ENCODE results near the gene GSK3B. TPM values are rescaled to one million over a fixed set of nuclear protein-coding genes. Genes with fewer than 3 reads are reported as not detected.

GSK3B gene
- polyA plus RNA-seq, 4 donors = 13.5 to 32.2 (median 21.2) TPM

- Histone ChIP-seq H3K4me1 (ENCODE audit: control insufficient read depth in 3 of 3, insufficient read depth in 2 of 3, low read depth in 1 of 3, low read length in 2 of 3) (no peaks in the 10 kb centered on the region), H3K9me3 (ENCODE audit: control insufficient read depth in 2 of 2, insufficient read depth in 1 of 2, low read depth in 1 of 2, low read length in 1 of 2) (no peaks in the 10 kb centered on the region), H3K27me3 (ENCODE audit: control insufficient read depth in 3 of 3, insufficient read depth in 3 of 3, low read length in 3 of 3) (no peaks in the 10 kb centered on the region), H3K36me3 (ENCODE audit: control insufficient read depth in 3 of 3, insufficient read depth in 2 of 3, low read depth in 1 of 3, low read length in 3 of 3) (peaks cover 0 to 71% (median 15%) of the 10 kb centered on the region in 3 donors), H3K27ac (ENCODE audit: low read depth in 1 of 3, low read length in 2 of 3) (no peak overlapping the region), H3K4me3 (ENCODE audit: low read depth in 1 of 3, low read length in 3 of 3) (no peak overlapping the region)
- DNase-seq (no peak), FAIRE-seq (no peak)
- 83 to 93% (median 88%) methylated on average over 8 of the region's 8 CpGs for WGBS, 3 donors
Observed at GRCh38 chr3:119815716-119816115, 278.5 kb downstream of the GSK3B start.

GRCh38 chr3:119812491-119813058, 281.7 kb downstream of the GSK3B start:
- whole genome bisulfite sequencing, 3 donors = 87 to 95% (median 93%) methylated on average over 8 of the region's 8 CpGs
- Histone ChIP-seq H3K4me1 (ENCODE audit: control insufficient read depth in 3 of 3, insufficient read depth in 2 of 3, low read depth in 1 of 3, low read length in 2 of 3) (peaks cover 0 to 8% (median 0%) of the 10 kb centered on the region in 3 donors), H3K9me3 (ENCODE audit: control insufficient read depth in 2 of 2, insufficient read depth in 1 of 2, low read depth in 1 of 2, low read length in 1 of 2) (no peaks in the 10 kb centered on the region), H3K27ac (ENCODE audit: low read depth in 1 of 3, low read length in 2 of 3) (no peak overlapping the region), H3K4me3 (ENCODE audit: low read depth in 1 of 3, low read length in 3 of 3) (no peak overlapping the region), H3K27me3 (ENCODE audit: control insufficient read depth in 3 of 3, insufficient read depth in 3 of 3, low read length in 3 of 3) (no peaks in the 10 kb centered on the region), H3K36me3 (ENCODE audit: control insufficient read depth in 3 of 3, insufficient read depth in 2 of 3, low read depth in 1 of 3, low read length in 3 of 3) (peaks cover 0 to 92% (median 26%) of the 10 kb centered on the region in 3 donors)
- FAIRE-seq = no peak
- DNase-seq = no peak

- Histone ChIP-seq H3K4me3 (ENCODE audit: low read depth in 1 of 3, low read length in 3 of 3) (peak overlapping the region in 2 of 3 donors; percentile 26 to 41), H3K27me3 (ENCODE audit: control insufficient read depth in 3 of 3, insufficient read depth in 3 of 3, low read length in 3 of 3) (no peaks in the 10 kb centered on the region), H3K4me1 (ENCODE audit: control insufficient read depth in 3 of 3, insufficient read depth in 2 of 3, low read depth in 1 of 3, low read length in 2 of 3) (peaks cover 0 to 8% (median 0%) of the 10 kb centered on the region in 3 donors), H3K9me3 (ENCODE audit: control insufficient read depth in 2 of 2, insufficient read depth in 1 of 2, low read depth in 1 of 2, low read length in 1 of 2) (no peaks in the 10 kb centered on the region), H3K27ac (ENCODE audit: low read depth in 1 of 3, low read length in 2 of 3) (no peak overlapping the region), H3K36me3 (ENCODE audit: control insufficient read depth in 3 of 3, insufficient read depth in 2 of 3, low read depth in 1 of 3, low read length in 3 of 3) (peaks cover 0 to 81% (median 19%) of the 10 kb centered on the region in 3 donors)
- FAIRE-seq = no peak
- 31 to 80% (median 56%) methylated on average over 31 to 33 of the region's 33 CpGs for WGBS, 3 donors
- DNase-seq = peak in 1 of 2 donors; percentile 55
Observed at GRCh38 chr3:119810018-119810435, 284.2 kb downstream of the GSK3B start.

GRCh38 chr3:119809249-119810017, 284.8 kb downstream of the GSK3B start:
- peaks cover 0 to 75% (median 15%) of the 10 kb centered on the region in 3 donors for H3K36me3 ChIP-seq (ENCODE audit: control insufficient read depth in 3 of 3, insufficient read depth in 2 of 3, low read depth in 1 of 3, low read length in 3 of 3)
- H3K4me3 ChIP-seq (ENCODE audit: low read depth in 1 of 3, low read length in 3 of 3) = peak overlapping the region in 2 of 3 donors; percentile 26 to 41
- peaks cover 0 to 8% (median 0%) of the 10 kb centered on the region in 3 donors for H3K4me1 ChIP-seq (ENCODE audit: control insufficient read depth in 3 of 3, insufficient read depth in 2 of 3, low read depth in 1 of 3, low read length in 2 of 3)
- WGBS, 3 donors = 50 to 81% (median 75%) methylated on average over 26 to 29 of the region's 31 CpGs
- H3K27ac ChIP-seq (ENCODE audit: low read depth in 1 of 3, low read length in 2 of 3) = no peak overlapping the region
- no peaks in the 10 kb centered on the region for H3K27me3 ChIP-seq (ENCODE audit: control insufficient read depth in 3 of 3, insufficient read depth in 3 of 3, low read length in 3 of 3)
- DNase-seq (no peak), FAIRE-seq (no peak)
- no peaks in the 10 kb centered on the region for H3K9me3 ChIP-seq (ENCODE audit: control insufficient read depth in 2 of 2, insufficient read depth in 1 of 2, low read depth in 1 of 2, low read length in 1 of 2)

GRCh38 chr3:119808843-119809242, 285.4 kb downstream of the GSK3B start:
- Histone ChIP-seq H3K4me1 (ENCODE audit: control insufficient read depth in 3 of 3, insufficient read depth in 2 of 3, low read depth in 1 of 3, low read length in 2 of 3) (peaks cover 0 to 8% (median 0%) of the 10 kb centered on the region in 3 donors), H3K4me3 (ENCODE audit: low read depth in 1 of 3, low read length in 3 of 3) (no peak overlapping the region), H3K27ac (ENCODE audit: low read depth in 1 of 3, low read length in 2 of 3) (no peak overlapping the region), H3K27me3 (ENCODE audit: control insufficient read depth in 3 of 3, insufficient read depth in 3 of 3, low read length in 3 of 3) (no peaks in the 10 kb centered on the region), H3K9me3 (ENCODE audit: control insufficient read depth in 2 of 2, insufficient read depth in 1 of 2, low read depth in 1 of 2, low read length in 1 of 2) (no peaks in the 10 kb centered on the region), H3K36me3 (ENCODE audit: control insufficient read depth in 3 of 3, insufficient read depth in 2 of 3, low read depth in 1 of 3, low read length in 3 of 3) (peaks cover 0 to 69% (median 12%) of the 10 kb centered on the region in 3 donors)
- DNase-seq = no peak
- no peak for FAIRE-seq
- WGBS, 3 donors = 93 to 96% (median 94%) methylated on average over 6 of the region's 6 CpGs

GRCh38 chr3:119808244-119808643, 286.0 kb downstream of the GSK3B start:
- Histone ChIP-seq H3K4me1 (ENCODE audit: control insufficient read depth in 3 of 3, insufficient read depth in 2 of 3, low read depth in 1 of 3, low read length in 2 of 3) (peaks cover 0 to 8% (median 0%) of the 10 kb centered on the region in 3 donors), H3K27me3 (ENCODE audit: control insufficient read depth in 3 of 3, insufficient read depth in 3 of 3, low read length in 3 of 3) (no peaks in the 10 kb centered on the region), H3K4me3 (ENCODE audit: low read depth in 1 of 3, low read length in 3 of 3) (no peak overlapping the region), H3K36me3 (ENCODE audit: control insufficient read depth in 3 of 3, insufficient read depth in 2 of 3, low read depth in 1 of 3, low read length in 3 of 3) (peaks cover 0 to 63% (median 12%) of the 10 kb centered on the region in 3 donors), H3K9me3 (ENCODE audit: control insufficient read depth in 2 of 2, insufficient read depth in 1 of 2, low read depth in 1 of 2, low read length in 1 of 2) (no peaks in the 10 kb centered on the region), H3K27ac (ENCODE audit: low read depth in 1 of 3, low read length in 2 of 3) (no peak overlapping the region)
- 96 to 100% (median 98%) methylated on average over 4 of the region's 4 CpGs for WGBS, 3 donors
- FAIRE-seq = no peak
- no peak for DNase-seq

- Histone ChIP-seq H3K27ac (ENCODE audit: low read depth in 1 of 3, low read length in 2 of 3) (no peak overlapping the region), H3K4me3 (ENCODE audit: low read depth in 1 of 3, low read length in 3 of 3) (no peak overlapping the region), H3K36me3 (ENCODE audit: control insufficient read depth in 3 of 3, insufficient read depth in 2 of 3, low read depth in 1 of 3, low read length in 3 of 3) (peaks cover 0 to 13% (median 0%) of the 10 kb centered on the region in 3 donors), H3K4me1 (ENCODE audit: control insufficient read depth in 3 of 3, insufficient read depth in 2 of 3, low read depth in 1 of 3, low read length in 2 of 3) (peaks cover 0 to 15% (median 7%) of the 10 kb centered on the region in 3 donors), H3K9me3 (ENCODE audit: control insufficient read depth in 2 of 2, insufficient read depth in 1 of 2, low read depth in 1 of 2, low read length in 1 of 2) (peaks cover 0 to 5% of the 10 kb centered on the region in 2 donors), H3K27me3 (ENCODE audit: control insufficient read depth in 3 of 3, insufficient read depth in 3 of 3, low read length in 3 of 3) (no peaks in the 10 kb centered on the region)
- no peak for FAIRE-seq
- WGBS, 3 donors = 82 to 92% (median 86%) methylated on average over 4 of the region's 4 CpGs
- DNase-seq = no peak
Observed at GRCh38 chr3:119800844-119801243, 293.4 kb downstream of the GSK3B start.

GRCh38 chr3:119796785-119797184, 297.5 kb downstream of the GSK3B start:
- peaks cover 0 to 32% (median 13%) of the 10 kb centered on the region in 3 donors for H3K4me1 ChIP-seq (ENCODE audit: control insufficient read depth in 3 of 3, insufficient read depth in 2 of 3, low read depth in 1 of 3, low read length in 2 of 3)
- peaks cover 0 to 36% (median 3%) of the 10 kb centered on the region in 3 donors for H3K36me3 ChIP-seq (ENCODE audit: control insufficient read depth in 3 of 3, insufficient read depth in 2 of 3, low read depth in 1 of 3, low read length in 3 of 3)
- H3K9me3 ChIP-seq (ENCODE audit: control insufficient read depth in 2 of 2, insufficient read depth in 1 of 2, low read depth in 1 of 2, low read length in 1 of 2) = peaks cover 0 to 8% of the 10 kb centered on the region in 2 donors
- 52 to 75% (median 55%) methylated on average over 2 of the region's 2 CpGs for WGBS, 3 donors
- DNase-seq (peak; percentile 50 to 51), FAIRE-seq (no peak)
- H3K27ac ChIP-seq (ENCODE audit: low read depth in 1 of 3, low read length in 2 of 3) = peak overlapping the region in 1 of 3 donors; percentile 95
- H3K4me3 ChIP-seq (ENCODE audit: low read depth in 1 of 3, low read length in 3 of 3) = no peak overlapping the region
- no peaks in the 10 kb centered on the region for H3K27me3 ChIP-seq (ENCODE audit: control insufficient read depth in 3 of 3, insufficient read depth in 3 of 3, low read length in 3 of 3)

Data from small intestine (tissue), 7 donors.